HG02840 (cell line): ENCODE measurements around the gene EXOC8.

Experiments
- ATAC-seq: cut with Tn5 transposase; IDR thresholded peaks from one replicate; pipeline ENCODE4 v1.9.1; 2021; ENCODE audit warnings: mild to moderate bottlenecking, moderate library complexity, moderate number of reproducible peaks; ENCODE audit not compliant: unreplicated experiment, low FRiP score

EXOC8 gene

GRCh38 chr1:231318568-231318967 is 19.1 kb downstream of the EXOC8 start:
- ATAC-seq = no peak

DNA sequence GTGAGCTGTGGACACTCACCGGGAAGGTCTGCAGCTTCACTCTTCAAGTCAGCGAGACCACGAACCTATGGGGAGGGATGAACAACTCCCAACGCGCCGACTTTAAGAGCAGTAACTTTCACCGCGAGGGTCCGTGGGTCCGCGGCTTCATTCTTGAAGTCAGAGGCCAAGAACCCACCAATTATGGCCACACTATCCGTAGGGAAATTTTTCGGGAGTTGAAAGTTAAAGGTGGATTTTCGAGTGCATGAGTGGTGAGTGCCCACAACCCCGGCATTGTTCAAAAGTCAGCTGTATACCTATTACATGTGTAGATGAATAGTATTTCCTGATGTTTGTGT is 19.7 kb downstream of the EXOC8 start:
- no peak for ATAC-seq

- no peak for ATAC-seq
Measured at GRCh38 chr1:231317306-231318014, 20.2 kb downstream of the EXOC8 start.

DNA sequence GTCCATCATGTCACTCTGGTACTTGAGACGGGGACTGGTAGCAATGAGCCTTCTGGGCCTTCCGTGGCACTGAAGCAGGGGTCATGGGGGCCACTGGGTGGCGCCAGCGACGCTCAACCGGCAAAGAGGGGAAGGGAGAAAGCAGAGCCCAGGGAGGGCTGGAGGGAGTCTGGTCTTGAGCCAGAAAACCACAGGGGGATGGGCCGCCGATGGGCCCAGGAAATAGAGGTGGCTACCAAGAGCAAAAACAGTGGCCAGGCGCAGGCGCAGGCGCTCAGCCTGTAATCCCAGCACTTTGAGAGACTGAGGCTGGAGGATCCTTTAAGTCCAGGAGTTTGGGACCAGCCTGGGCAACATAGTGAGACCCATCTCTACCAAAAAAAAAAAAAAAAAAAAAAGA is 21.8 kb downstream of the EXOC8 start:
- no peak for ATAC-seq

DNA sequence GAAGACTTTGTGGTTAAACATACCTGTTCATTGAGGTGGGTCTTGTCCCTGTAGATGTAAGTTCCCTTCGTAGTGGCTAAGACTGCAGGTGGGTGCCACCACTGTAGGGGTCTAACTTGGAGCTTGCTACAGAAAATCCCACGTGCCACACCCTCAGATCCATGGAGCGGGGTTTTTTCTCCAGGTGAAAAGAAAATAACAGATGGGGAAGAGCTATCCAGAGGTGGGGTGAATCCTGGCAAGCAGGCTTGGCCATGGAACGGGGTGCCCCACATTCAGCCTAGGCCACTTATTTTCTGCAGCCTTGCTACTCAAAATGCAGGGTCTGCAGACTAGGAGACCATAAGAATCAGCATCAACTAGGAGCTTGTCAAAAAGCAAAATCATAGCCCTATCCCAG is 24.0 kb downstream of the EXOC8 start:
- no peak for ATAC-seq

DNA sequence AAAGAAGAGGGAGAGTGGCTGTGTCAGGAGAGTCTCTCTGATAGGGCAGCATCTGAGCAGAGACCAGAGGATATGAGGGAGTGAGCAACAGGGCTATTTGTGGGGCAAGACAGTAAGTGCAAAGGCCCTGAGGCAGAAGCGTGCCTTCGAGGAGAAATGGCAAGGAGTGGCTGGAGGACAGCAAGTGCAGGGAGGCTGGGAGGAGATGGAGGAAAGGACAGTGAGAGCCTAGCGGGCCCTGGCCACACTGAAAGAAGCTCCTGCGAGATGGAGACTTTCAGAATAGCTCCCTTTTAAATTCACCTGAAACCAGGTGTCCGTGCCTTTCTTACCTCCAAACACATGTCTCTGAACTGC is 25.2 kb downstream of the EXOC8 start:
- no peak for ATAC-seq

GRCh38 chr1:231311720-231312431 is 25.8 kb downstream of the EXOC8 start:
- no peak for ATAC-seq

DNA sequence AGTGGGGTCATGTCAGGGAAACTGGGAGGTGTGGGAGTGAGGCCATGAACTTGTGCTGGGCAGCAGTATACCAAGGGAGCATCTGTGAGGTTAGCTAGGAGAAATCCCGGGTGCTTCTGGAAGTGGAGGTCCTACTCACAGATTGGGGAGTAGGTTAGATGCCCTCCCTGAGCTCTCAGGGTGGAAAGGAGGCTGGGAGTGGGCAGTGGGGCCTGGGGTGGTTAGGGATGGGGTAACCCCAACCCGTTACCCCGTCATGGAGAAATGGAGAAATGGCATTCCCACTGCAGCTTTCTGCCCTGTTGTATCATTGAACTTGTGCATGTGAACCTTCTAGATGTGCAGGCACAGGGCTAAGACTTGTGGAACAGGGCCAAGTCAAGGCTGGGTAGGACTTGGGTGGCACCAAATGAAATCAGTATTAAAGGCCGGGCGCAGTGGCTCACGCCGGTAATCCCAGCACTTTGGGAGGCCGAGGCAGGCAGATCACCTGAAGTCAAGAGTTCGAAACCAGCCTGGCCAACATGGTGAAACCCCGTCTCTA is 27.2 kb downstream of the EXOC8 start:
- no peak for ATAC-seq

DNA sequence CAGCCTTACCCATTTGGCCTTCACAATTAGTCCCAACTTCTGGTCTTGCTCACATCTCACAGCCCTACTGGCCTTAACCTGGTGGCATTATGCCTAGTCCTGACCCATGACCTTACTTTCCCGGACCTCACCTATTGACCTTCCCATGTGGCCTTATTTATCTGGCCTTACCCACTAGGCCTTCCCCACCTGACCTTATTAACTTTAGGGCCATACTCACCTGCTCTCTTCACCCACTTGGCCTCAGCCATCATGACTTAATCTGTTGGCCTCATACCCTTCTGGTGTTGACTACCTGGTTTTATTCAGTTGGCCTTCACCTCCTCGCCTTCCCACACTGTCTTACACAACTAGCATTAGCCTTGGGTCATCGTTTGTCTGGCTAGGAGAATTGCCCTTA is 35.7 kb downstream of the EXOC8 start:
- no peak for ATAC-seq

- no peak for ATAC-seq
Measured at GRCh38 chr1:231295938-231296337, 41.7 kb downstream of the EXOC8 start.

- no peak for ATAC-seq
Measured at GRCh38 chr1:231286603-231287002, 51.0 kb downstream of the EXOC8 start.

- ATAC-seq = no peak
Measured at GRCh38 chr1:231284441-231284840, 53.2 kb downstream of the EXOC8 start.
